HepG2 (cell line): Measurements from ENCODE around the gene CDK10. TPM values are rescaled to one million over a fixed set of nuclear protein-coding genes. Genes with fewer than 3 reads are reported as not detected.

Experiments used
- AKNA ChIP-seq: sonication (generic); formaldehyde crosslinking; IDR thresholded peaks from 2 replicates; pipeline ENCODE4 v1.4.0; 2020; ENCODE audit warnings: missing genetic modification reagents, borderline replicate concordance
- ATF3 ChIP-seq: sonication (generic); formaldehyde crosslinking; IDR thresholded peaks from 2 replicates; pipeline ENCODE4 v1.4.0; 2020; ENCODE audit warnings: missing genetic modification reagents
- ATF7 ChIP-seq, 2 experiments: fragments of 450-650 bp in 1 of 2; sonication (generic) in 1 of 2; formaldehyde crosslinking in 1 of 2; IDR thresholded peaks; 2 replicates each; pipeline versions ENCODE4 v1.4.0 to v1.6.1; 2016 to 2020; ENCODE audit warnings: antibody characterized with exemption in 1 of 2, mild to moderate bottlenecking in 1 of 2, missing genetic modification reagents in 1 of 2
- CAMTA2 ChIP-seq: sonication (generic); formaldehyde crosslinking; IDR thresholded peaks from 2 replicates; pipeline ENCODE4 v1.4.0; 2020; ENCODE audit warnings: mild to moderate bottlenecking, missing genetic modification reagents, borderline replicate concordance
- DNMT1 ChIP-seq: sonication (generic); formaldehyde crosslinking; IDR thresholded peaks from 2 replicates; pipeline ENCODE4 v1.5.1; 2020; ENCODE audit warnings: mild to moderate bottlenecking, missing genetic modification reagents
- ESRRA ChIP-seq: sonication (generic); formaldehyde crosslinking; IDR thresholded peaks from 2 replicates; pipeline ENCODE4 v1.5.1; 2020; ENCODE audit warnings: mild to moderate bottlenecking, low read depth, missing genetic modification reagents
- FOSL2 ChIP-seq: sonication (generic); formaldehyde crosslinking; IDR thresholded peaks from 2 replicates; pipeline ENCODE4 v1.4.0; 2020; ENCODE audit warnings: missing genetic modification reagents
- GABPB1 ChIP-seq: IDR thresholded peaks from 2 replicates; pipeline ENCODE4 v1.6.1; 2016; ENCODE audit warnings: mild to moderate bottlenecking, missing genetic modification reagents, moderate library complexity, missing compliant biosample characterization
- HMGA1 ChIP-seq: sonication (generic); formaldehyde crosslinking; conservative IDR thresholded peaks from 2 replicates; pipeline ENCODE4 v1.4.0; 2020; ENCODE audit warnings: missing genetic modification reagents
- HNRNPK ChIP-seq: fragments of 200-400 bp; formaldehyde crosslinking; IDR thresholded peaks from 2 replicates; pipeline ENCODE4 v1.6.1; 2018; ENCODE audit warnings: low read length, low read depth, moderate library complexity, mild to moderate bottlenecking; ENCODE audit not compliant: poor library complexity, severe bottlenecking
- MIER2 ChIP-seq: IDR thresholded peaks from 2 replicates; pipeline ENCODE4 v1.6.1; 2016; ENCODE audit warnings: missing biosample characterization, missing genetic modification reagents
- PLRG1 ChIP-seq: fragments of 450-650 bp; conservative IDR thresholded peaks from 2 replicates; pipeline ENCODE4 v1.6.1; 2016
- POLR2AphosphoS2 ChIP-seq: IDR thresholded peaks from 2 replicates; pipeline ENCODE4 v1.6.1; 2011; ENCODE audit warnings: low read depth, low read length, improper control_type of control experiment
- SMYD3 ChIP-seq: sonication (generic); formaldehyde crosslinking; IDR thresholded peaks from 2 replicates; pipeline ENCODE4 v1.8.1; 2023; ENCODE audit warnings: mild to moderate bottlenecking, missing genetic modification reagents
- TCF12 ChIP-seq, 2 experiments: fragments of 450-650 bp in 1 of 2; sonication (generic) in 1 of 2; formaldehyde crosslinking in 1 of 2; IDR thresholded peaks; 2 replicates each; pipeline versions ENCODE4 v1.6.1 to v1.8.0; 2017 to 2022; ENCODE audit warnings: antibody characterized with exemption in 1 of 2, mild to moderate bottlenecking in 1 of 2, missing genetic modification reagents in 1 of 2, moderate library complexity in 1 of 2
- ZBTB33 ChIP-seq: sonication (generic); formaldehyde crosslinking; IDR thresholded peaks from 2 replicates; pipeline ENCODE4 v1.4.0; 2020; ENCODE audit warnings: missing genetic modification reagents
- ZNF577 ChIP-seq: sonication (generic); formaldehyde crosslinking; IDR thresholded peaks from 2 replicates; pipeline ENCODE4 v1.4.0; 2020; ENCODE audit warnings: mild to moderate bottlenecking, low read depth, missing genetic modification reagents, borderline replicate concordance
- ZNF678 ChIP-seq: sonication (generic); formaldehyde crosslinking; IDR thresholded peaks from 2 replicates; pipeline ENCODE4 v1.4.0; 2020; ENCODE audit warnings: mild to moderate bottlenecking, missing genetic modification reagents
- polyA plus RNA-seq, 8 experiments: library from polyadenylated mRNA; depleted of rRNA in 3 of 8; stranded (reverse) in 7 of 8; unstranded in 1 of 8; fragments of >200 nt; fragmentation: Illumina TruSeq in 4 of 8; extraction: Trizol in 4 of 8; gene quantifications; 2 replicates each; pipeline versions ENCODE4 v1.2.1 to v1.2.3, GENCODE V29; 2011 to 2016; ENCODE audit warnings: low read depth in 4 of 8, missing spikeins in 1 of 8, mixed read lengths in 1 of 8; ENCODE audit not compliant: insufficient read depth in 1 of 8
- total RNA-seq, 5 experiments: library from RNA; depleted of rRNA; stranded (reverse); fragments of >200 nt; fragmentation: Illumina TruSeq; extraction: Trizol; gene quantifications; 2 replicates each; pipeline ENCODE4 v1.2.3, GENCODE V29; 2016; ENCODE audit warnings: low read depth in 1 of 5
- TF ChIP-seq, protein P1 (sequence below): sonication (generic); formaldehyde crosslinking; IDR thresholded peaks from 2 replicates; pipeline ENCODE4 v1.4.0; 2020; ENCODE audit warnings: missing genetic modification reagents

Gene CDK10
- total and polyA plus RNA-seq, 2 of the 13 experiments (the other 11 are each of a cell fraction or from before 2014, with no cell fraction given): 2.5 to 3.9 TPM

DNA sequence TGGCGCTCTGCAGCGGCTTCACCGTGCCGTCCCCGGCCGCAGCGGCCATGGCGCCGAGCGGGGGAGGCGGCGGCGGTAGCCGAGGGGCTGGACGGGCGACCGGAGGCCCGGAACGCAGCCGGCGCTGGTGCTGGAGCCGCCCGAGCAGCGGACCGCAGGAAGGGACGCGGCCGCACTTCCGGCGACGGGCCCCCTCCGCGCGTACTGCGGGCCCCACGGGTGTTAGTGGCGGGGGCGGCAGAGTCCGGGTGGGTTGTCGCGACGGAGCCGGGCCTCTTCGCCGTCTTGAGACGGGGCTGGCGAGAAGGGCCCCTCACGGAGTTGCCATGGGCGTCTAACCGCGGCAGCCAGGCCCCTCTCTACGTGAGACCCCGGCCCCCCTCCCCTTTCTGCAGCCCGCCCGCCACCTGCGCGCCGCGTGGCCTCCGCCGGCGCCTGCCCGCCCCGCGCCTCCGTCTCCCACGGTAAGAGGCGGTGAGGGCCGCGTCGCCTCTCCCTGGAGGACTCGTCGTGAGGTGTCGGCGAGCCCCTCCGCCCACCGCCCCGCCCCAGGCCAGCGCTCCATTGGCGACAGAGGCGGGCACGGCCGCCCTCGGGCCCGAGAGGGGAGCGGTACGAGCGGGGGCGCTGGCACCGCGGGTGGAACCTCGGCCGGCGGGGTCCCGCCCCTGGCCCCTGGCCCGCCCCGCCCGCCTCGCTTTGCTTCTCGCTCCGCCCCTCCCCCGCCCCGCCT lies 34.5 kb downstream of the CDK10 start, which contains the start of the genes VPS9D1 and ZNF276 (continued):
- TF ChIP-seq AKNA (CRISPR knock-in tag) (0 out of 2 replicates have a peak, but pooled peaks have one; percentile 48), ZNF678 (CRISPR knock-in tag) (peak; percentile 86), HMGA1 (CRISPR knock-in tag) (no peak), POLR2AphosphoS2 (no peak), ESRRA (CRISPR knock-in tag) (no peak; the same call in 1 of the 2 replicates), ATF7 (IDR thresholded peaks at IDR 0.05) (no peak), ATF7 (CRISPR knock-in tag; IDR thresholded peaks at IDR 0.05) (no peak; the same call in 1 of the 2 replicates), ZBTB33 (no peak), SMYD3 (CRISPR knock-in tag) (no peak), TCF12 (IDR thresholded peaks at IDR 0.05) (no peak), TCF12 (CRISPR knock-in tag; IDR thresholded peaks at IDR 0.05) (no peak; the same call in 1 of the 2 replicates), GABPB1 (CRISPR knock-in tag) (peak; percentile 95), ATF3 (CRISPR knock-in tag) (peak; percentile 28; the same call in 1 of the 2 replicates), MIER2 (CRISPR knock-in tag) (no peak), HNRNPK (peak; percentile 83), FOSL2 (peak; percentile 16; the same call in 1 of the 2 replicates), ZNF577 (no peak), PLRG1 (no peak), CAMTA2 (CRISPR knock-in tag) (no peak), DNMT1 (CRISPR knock-in tag) (peak; percentile 94)
- TF ChIP-seq, protein P1, sequence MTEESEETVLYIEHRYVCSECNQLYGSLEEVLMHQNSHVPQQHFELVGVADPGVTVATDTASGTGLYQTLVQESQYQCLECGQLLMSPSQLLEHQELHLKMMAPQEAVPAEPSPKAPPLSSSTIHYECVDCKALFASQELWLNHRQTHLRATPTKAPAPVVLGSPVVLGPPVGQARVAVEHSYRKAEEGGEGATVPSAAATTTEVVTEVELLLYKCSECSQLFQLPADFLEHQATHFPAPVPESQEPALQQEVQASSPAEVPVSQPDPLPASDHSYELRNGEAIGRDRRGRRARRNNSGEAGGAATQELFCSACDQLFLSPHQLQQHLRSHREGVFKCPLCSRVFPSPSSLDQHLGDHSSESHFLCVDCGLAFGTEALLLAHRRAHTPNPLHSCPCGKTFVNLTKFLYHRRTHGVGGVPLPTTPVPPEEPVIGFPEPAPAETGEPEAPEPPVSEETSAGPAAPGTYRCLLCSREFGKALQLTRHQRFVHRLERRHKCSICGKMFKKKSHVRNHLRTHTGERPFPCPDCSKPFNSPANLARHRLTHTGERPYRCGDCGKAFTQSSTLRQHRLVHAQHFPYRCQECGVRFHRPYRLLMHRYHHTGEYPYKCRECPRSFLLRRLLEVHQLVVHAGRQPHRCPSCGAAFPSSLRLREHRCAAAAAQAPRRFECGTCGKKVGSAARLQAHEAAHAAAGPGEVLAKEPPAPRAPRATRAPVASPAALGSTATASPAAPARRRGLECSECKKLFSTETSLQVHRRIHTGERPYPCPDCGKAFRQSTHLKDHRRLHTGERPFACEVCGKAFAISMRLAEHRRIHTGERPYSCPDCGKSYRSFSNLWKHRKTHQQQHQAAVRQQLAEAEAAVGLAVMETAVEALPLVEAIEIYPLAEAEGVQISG (CRISPR knock-in tag): peak; percentile 96
